Muscle of back (tissue), 11 donors: ENCODE results near the gene AP1S3. TPM values are rescaled to one million over a fixed set of nuclear protein-coding genes. Genes with fewer than 3 reads are reported as not detected.
"Not testable (repeated sequence)": the region's sequence is repeated elsewhere in the genome, so short reads cannot be mapped to it uniquely, and the experiment has no call there.

Source experiments
- DNase-seq, 3 donors: peaks; one replicate each; pipeline versions ENCODE4 v3.0.0 to v3.0.0-alpha.2; 2013
- polyA plus RNA-seq, 10 donors: library from polyadenylated mRNA; unstranded; fragments of 120-200 nt; gene quantifications; one replicate each; pipeline ENCODE4 v1.2.1, GENCODE V29; 2013; ENCODE audit not compliant: insufficient read length in 10 of 10

The AP1S3 gene
- polyA plus RNA-seq, 10 donors: 0.35 to 1.3 (median 0.81) TPM

DNA sequence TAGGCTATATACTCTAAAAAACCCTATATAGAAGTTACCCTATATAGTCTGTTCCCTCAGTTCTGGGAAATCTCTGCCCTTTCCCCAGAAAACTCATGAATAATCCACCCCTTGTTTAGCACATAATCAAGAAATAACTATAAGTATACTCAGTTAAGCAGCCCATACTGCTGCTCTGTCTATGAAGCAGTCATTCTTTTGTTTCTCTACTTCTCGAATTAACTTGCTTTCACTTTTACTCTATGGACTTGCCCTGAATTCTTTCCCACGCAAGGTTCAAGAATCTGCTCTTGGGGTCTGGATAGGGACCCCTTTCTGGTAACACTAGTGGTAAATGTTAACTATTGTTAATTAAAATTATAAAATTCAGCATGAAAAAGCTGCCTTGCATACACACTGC lies 17.4 kb upstream of the AP1S3 start:
- no peak for DNase-seq

DNA sequence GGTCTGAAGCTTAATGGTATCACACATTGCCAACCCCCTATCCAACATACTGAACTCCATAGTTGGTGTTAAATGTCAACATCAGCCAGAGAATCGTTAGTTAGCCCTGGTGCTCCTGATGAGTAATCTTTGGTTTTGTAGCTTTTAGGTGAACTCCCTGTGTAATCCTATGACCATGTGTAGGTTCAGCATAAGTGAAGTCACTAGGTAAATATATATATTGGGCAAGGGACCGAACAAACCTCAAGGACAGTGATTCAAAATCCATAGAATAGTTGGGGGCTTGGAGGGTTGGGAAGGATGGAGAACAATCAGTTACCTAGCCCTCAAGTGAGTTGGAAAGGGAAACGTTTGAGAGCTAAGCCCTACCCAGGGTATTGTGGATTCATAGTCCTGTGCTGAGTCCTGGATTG lies 16.0 kb upstream of the AP1S3 start:
- no peak for DNase-seq

DNA sequence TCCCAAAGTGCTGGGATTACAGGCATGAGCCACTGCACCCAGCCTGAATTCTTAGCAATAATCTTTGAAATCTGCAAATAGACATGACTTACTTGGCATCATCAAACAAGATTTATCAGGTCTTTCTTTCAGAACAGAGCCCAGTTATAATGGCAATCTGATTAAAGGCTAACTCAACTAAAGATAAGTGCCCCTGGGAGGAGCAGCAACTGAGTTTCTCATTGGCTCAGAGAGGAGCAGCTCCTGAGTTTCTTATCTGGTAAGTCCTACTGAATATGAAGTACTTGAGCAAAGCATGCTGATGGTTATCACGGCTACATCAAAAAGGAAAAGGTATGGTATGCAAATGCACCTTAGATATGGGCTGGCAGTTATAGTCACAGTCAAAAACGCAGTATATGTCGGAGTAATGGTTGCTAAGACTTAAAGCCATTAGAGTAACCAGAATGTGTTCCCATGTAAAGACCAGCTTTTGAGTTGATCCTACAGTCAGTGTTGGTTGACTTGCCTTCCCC lies 15.0 kb upstream of the AP1S3 start:
- no peak for DNase-seq

DNA sequence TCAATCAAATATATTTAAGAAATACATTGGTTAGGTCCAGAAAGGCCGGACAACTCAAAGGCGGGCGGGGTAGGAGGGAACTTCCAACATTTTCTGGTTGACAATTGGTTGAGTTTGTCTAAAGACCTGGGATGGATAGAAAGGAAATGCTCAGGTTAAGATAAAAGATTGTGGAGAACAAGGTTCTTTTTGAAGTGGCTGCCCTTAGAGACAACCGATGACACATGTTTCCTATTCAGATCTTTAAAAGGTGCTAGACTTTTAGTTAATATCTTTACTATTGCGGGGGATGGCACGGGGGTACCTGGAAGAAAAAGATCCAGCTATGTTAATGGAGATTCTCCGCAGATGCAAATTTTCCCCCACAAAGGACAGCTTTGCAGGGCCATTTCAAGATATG lies 10.0 kb upstream of the AP1S3 start:
- no peak for DNase-seq

DNA sequence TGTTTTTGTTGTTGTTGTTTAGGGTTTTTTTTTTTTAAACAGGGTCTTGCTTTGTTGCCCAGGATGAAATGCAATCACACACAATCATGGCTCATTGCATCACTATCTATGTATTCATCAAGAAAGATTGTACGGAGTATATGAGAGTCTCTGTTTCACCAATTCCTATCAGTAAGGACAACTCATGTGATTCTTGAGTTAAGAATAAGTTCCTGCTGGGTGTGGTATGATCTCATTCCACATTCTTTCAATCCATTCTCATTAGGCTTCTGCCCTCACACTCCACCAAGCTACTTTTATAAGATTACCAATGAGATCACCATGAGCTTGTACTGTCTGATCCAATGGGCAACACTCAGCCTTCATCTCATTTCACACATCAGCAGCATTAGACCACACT lies 9.1 kb upstream of the AP1S3 start:
- DNase-seq: peak in 1 of 3 donors; percentile 57

DNA sequence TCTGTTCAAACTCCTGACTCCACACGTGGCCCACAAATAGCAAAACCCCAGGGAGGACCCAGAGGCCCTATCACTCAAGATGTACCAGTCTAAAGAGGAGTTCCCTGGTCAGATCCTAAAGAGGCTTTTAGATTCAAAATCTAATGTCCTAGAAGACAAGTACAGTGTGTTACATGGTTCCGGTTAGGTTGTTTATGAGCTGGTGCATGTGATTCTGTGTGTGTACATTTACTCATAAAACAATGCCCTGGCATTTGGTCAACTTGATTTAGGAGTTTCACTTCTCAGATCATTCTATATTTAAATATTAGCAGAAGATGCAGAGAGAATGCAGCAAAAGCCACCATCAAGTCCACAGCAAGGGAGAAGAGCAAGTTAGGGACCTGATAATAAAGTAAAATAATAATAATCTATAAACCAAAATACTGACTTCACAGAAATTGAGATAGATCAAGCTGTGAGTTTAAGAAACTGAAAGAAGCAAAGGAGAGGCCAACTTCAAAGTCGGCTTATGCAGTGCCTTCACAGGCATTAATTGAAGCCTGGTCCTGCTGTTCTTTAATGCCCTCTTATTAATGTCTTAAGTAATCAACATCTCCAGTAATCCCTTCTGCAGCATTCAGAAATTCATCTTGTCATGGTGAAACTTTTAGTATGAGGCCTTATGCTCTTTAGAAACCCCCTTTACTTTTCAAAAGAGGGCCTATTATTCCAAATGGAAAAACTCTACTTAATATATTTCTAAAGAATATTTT lies 4.2 kb upstream of the AP1S3 start:
- DNase-seq: no peak

DNA sequence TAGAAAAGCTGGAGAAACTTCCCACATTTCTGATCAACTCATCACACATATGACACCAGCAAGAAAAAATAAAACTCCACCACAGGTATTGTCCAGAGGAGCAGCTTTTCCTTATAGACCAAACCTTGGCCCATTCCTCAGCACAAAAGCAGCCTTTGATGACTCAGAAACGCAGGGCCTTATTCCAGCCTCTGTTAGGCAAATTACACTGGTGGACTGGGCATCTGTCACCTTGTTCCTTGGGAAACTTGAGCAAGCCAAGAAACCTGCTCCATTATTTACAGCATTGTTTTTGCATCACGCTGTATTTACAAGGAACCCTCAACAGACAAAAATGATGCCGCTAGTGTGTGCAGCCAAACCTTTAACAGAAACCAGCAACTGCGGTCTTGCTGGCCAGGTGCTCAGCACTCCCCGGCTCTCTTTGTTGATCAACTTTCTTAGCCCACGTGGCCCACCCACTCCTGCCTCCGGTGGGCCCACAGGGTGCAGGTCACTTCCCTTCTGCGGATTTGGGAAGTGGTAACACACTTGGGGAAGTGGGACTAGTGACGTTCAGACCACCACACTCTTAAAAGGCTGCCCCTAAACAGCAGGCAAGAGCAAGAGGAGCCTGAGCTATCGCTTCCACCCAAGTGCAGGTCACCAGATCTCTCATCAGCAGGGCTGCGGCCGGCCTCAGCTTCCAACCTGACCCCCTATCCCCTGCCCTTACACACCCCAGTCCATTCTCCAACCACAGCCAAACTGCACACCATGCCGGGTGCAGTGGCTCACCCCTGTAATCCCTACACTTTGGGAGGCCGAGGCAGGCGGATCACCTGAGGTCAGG lies 1.5 kb downstream of the AP1S3 start:
- no peak for DNase-seq

DNA sequence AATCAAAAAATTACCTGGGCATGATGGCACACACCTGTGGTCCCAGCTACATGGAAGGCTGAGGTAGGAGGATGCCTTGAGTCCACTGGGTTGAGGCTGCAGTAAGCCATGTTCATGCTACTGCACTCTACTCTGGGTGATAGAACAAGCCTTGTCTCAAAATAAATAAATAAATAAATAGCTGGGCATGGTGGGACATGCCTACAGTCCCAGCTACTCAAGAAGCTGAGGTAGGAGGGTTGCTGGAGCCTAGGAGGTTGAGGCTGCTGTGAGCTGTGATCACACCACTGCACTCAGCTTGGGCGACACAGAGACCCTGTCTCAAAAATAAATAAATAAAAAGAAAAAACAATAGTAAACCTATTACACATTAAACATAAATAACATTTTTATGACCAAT lies 3.0 kb downstream of the AP1S3 start:
- DNase-seq: no peak

DNA sequence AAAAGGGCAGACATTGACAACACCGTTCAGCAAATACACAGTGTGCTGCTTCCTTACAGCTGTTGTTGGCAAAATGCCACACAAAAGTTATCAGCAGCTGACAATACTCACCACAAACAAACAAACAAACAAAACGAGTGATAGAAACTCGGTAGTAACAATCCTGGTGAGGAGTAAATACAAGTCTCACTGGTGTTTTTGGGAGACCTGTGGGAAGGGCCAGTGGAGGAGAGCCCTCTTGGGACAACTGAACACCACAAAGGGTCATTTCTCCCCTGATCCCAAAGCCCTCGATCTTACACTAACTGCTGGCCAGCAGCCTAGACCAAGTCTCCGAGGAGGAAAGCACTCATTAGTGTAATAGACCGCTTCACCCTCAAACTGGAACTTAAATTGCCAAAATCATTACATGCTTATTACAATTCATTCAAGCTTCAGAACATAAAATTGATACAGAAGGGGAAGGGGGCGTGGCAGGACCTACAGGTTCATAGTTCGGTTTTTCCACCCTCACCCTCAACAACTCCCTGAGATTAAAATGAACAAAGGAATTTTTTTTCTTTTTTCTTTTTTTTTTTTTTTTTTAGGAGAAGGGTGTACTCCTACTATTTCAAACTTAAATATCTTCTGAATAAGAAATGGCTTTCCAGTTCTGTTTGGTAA lies 5.0 kb downstream of the AP1S3 start:
- peak in 2 of 3 donors; percentile 10 to 32 for DNase-seq

DNA sequence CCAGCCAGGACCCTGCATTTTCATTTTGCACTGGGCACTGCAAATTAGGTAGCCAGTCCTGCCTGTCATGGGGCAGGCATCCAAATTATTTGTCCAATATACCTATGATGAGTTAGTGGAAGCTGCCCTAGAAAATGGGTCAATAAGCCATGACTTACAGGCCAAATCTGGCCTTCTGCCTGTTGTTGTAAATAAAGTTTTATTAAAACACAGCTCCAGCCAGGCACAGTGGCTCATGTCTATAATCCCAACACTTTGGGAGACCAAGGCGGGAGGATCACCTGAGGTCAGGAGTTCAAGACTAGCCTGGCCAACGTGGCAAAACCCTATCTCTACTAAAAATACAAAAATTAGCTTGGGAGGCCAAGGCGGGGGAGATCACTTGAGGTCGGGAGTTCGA lies 8.3 kb downstream of the AP1S3 start:
- no peak for DNase-seq

DNA sequence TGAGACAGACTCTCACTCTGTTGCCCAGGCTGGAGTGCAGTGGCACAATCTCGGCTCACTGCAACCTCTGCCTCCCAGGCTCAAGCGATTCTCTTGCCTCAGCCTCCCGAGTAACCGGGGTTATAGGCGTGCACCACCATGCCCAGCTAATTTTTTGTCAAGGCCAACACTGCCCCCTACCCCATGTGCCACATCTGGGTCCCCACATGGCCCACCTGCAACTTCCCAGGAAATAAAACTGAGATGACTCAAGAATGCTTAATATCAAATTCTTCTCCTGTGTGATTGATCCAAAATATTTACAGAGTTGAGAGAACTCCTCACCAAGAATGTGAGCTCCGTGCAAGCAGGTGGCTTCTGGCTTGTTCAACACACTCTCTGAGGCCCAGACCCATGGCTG lies 9.1 kb downstream of the AP1S3 start:
- no peak for DNase-seq

DNA sequence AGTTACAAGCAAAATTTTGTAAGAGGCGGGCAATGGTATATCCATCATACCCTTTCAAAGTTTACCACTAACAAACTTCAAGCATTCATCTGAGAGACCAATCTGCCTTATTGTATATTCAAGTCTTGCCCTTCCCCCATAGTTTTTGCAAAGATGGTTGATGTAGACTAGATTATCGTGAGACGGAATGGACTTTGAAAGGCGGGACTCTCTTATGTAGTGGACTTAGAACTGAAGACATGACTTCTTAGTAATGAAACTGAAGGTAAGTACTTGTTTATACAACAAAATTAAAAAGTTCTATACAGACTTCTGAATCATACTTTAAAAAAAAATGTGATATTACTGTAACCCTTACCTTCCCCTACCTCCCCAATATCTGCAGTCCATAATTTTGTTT lies 10.4 kb downstream of the AP1S3 start:
- DNase-seq: no peak

DNA sequence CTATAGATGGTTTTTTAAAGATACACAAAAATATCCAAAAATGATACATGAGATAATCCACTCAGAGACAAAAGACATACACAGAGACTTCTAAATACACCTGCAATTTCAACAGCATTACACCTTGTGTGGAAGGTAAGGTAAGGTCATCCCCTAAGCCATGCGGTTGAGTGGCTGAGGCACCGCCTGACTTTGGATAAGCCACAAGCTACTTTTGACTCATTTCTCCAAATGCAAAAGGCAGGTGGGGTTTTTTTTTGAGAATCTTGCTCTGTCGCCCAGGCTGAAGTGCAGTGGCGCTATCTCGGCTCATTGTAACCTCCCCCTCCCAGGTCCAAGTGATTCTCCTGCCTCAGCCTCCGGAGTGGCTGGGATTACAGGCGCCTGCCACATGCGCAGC lies 13.1 kb downstream of the AP1S3 start:
- no peak for DNase-seq

DNA sequence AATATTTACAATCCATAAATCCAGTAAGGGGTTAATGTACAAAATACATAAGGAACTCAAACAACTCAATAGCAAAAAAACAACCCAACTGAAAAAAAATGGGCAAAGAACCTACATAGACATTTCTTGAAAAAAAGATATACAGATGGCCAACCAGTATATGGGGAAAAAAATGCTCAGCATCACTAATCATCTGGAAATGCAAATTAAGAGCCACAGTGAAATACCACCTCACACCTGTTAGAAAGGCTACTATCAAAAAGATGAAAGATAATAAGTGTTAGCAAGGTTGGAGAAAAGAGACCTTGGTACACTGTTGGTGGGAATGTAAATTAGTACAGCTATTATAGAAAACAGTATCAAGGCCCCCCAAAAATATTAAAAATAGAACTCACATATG lies 14.6 kb downstream of the AP1S3 start:
- DNase-seq: no peak

DNA sequence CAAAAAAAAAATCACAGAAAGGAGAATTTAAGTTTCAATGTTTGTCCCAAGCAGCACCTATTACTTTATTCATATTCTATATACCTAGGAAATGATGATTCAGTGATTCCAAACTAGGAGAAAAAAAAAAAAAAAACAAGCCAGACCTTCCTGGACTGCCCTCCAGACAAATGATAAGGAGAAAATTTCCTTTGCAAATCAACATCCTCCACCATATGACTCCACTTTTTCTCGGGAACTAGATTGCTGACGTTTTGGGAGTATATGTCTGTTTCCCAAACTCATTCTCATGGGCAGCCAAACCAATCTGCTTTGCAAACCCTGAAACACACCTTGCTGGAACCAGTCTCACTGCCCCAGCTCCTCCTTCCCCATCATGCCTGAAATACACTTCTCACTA lies 16.8 kb downstream of the AP1S3 start:
- DNase-seq: no peak

DNA sequence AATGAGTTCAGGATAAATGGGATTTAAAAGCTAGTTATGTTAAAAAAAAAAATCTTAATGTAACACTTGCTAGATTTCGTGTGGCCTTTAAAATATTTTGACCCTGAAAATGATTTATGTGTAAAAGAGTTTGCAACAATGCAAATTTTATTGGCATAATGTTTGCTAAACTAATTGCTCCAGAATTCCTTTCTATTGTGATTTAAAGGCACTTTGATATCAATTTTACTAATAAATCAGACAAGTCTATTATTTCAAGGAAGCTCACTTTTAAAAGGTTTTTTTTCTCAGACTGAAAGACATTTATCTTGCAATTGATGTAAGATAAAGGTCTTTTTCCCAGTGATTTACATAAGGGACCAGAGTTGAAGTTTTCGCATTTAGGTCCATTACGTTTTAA lies 17.5 kb downstream of the AP1S3 start:
- DNase-seq: no peak

DNA sequence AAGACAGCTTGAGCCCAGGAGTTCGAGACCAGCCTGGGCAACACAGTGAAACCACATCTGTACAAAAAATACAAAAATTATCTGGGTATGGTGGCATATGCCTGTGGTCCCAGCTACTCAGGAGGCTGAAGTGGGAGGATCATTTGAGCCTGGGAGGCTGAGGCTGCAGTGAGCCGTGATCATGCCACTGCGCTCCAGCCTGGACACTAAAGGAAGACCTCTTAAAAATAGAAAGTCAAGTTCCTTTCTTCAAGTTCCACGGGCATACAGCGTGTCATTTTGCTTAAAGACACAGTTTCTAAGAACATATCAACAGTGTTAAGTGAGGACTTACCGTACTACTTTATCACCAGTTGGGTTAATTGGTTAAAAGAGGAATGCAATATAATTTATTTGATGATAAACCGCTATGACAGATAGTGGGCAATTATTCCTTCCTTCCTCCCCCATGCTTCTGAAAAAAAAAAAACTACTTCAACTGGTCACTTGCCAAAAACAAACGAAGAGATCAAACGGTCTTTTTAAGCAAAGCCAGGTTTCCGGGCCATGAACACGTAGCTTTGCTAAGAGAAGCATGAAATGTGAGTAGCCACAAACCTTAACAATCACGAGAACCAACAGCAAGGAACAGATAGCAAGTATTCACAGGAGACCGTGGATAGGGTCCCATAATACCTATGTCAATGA lies 21.4 kb downstream of the AP1S3 start:
- no peak for DNase-seq

DNA sequence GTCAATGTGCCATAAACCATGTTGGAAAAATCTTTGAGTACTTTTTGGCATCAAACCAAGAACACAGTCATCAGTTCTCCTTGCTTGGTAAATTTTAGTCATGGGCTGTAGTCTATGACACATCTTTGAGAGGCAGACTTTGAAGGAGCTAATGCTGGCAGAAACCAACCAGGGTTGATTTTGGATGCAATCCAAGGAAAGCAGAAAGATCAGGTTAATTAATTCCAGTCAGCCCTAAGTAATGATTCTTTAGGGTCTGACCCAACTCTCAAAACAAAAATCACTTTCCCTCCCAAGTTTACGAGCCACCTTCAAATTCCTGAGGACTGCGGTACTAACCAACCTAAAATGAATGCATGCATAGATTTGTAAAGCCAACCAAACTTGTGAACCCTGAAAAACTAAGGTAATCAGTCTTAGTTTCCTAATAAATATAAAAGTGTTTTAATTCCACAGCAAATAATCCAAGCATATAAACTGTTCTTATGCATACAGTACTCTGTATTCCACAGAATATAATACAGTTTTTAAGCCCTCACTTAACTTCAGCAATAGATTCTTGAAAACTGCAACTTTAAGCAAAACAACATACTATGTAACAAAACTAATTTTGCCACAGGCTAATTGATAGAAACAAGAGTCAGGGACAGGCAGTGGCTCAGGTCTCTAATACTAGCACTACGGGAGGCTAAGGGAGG lies 22.0 kb downstream of the AP1S3 start:
- DNase-seq: peak in 1 of 3 donors; percentile 71

DNA sequence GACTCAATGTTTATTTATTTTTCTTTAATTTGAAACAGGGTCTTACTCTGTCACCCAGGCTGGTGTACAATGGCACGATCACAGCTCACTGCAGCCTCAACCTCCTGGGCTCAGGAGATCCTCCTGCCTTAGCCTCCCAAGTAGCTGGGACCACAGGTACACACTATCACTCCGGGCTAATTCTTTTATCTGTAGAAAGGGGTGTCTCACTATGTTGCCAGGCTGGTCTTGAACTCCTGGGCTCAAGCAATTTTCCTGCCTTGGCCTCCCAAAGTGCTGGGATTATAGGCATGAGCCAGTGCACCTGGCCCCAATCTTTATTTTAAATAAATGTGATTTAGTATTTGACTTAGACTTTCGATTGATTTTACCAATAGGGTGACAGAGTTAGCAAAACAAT lies 22.6 kb downstream of the AP1S3 start:
- DNase-seq: not testable (repeated sequence)

DNA sequence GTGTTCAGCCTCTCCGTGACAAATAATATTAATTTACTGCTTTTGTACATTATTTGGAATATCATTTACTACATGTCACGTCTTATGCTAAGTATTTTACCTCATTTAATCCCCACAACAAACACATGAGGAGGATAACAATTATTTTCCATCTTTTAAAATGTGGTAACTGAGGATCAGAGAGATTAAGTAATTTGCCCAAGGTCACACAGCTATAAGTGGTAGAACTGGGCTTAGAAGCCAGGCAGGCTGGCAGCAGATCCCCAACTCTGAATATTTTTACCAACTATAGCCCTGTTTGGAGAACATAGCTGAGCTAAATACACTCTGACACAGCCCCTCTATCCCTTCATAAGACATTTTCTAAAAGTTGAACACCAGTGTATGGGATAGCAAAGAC lies 24.1 kb downstream of the AP1S3 start:
- no peak for DNase-seq

DNA sequence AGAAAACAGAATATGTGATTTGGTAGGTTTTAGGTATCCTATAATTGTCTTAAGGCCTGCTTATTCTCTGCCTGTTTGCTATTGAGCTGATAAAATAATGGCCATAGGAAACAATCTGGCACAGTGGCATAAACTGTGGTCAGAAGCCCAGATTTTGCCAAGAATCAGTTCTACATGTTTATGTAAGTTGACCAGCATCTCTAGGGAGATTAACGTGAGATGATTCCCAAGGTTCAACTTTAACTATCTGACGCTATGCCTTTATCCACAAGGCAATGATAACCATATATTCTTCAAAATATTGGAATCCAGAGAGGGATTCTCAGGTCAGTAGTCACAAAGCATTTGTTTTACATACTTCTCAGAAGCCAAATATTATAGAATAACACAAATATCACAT lies 25.6 kb downstream of the AP1S3 start:
- DNase-seq: no peak
